PFSK-1 (cell line): ENCODE data around the gene PPM1H.

Experiments
- FOXP2 ChIP-seq: optimal IDR thresholded peaks from 2 replicates; pipeline ENCODE3; 2011; ENCODE audit warnings: borderline replicate concordance, control low read depth, inconsistent platforms; ENCODE audit not compliant: insufficient read depth; ENCODE audit errors: extremely low read length, extremely low read depth
- POLR2AphosphoS5 ChIP-seq: IDR thresholded peaks from 2 replicates; pipeline ENCODE4 v1.6.1; 2012; ENCODE audit warnings: low read depth, mild to moderate bottlenecking, control low read depth, low read length, moderate library complexity
- REST ChIP-seq, 2 experiments: IDR thresholded peaks; 2 replicates each; pipeline versions ENCODE4 v1.6.1 to v1.8.0; 2011 to 2012; ENCODE audit warnings: low read depth in 2 of 2, low read length in 2 of 2, control low read depth in 1 of 2, inconsistent platforms in 1 of 2, mild to moderate bottlenecking in 1 of 2, moderate library complexity in 1 of 2; ENCODE audit not compliant: insufficient read depth in 1 of 2
- SIN3A ChIP-seq: IDR thresholded peaks from 2 replicates; pipeline ENCODE4 v1.6.1; 2012; ENCODE audit warnings: mild to moderate bottlenecking, low read length, moderate library complexity, borderline replicate concordance; ENCODE audit not compliant: insufficient read depth
- TAF1 ChIP-seq: IDR thresholded peaks from 2 replicates; pipeline ENCODE4 v1.6.1; 2012; ENCODE audit warnings: low read length, control low read depth, borderline replicate concordance; ENCODE audit not compliant: insufficient read depth

Gene PPM1H

GRCh38 chr12:62770381-62770780, 164.6 kb downstream of the PPM1H start:
- TF ChIP-seq REST (IDR thresholded peaks at IDR 0.05; ENCODE audit: insufficient read depth in 1 of 2, low read depth in 2 of 2, low read length in 2 of 2) (no peak), POLR2AphosphoS5 (no peak), FOXP2 (no peak), SIN3A (no peak), TAF1 (no peak)

- TF ChIP-seq POLR2AphosphoS5 (no peak), SIN3A (no peak), TAF1 (no peak)
Measured at GRCh38 chr12:62769076-62769619, 165.8 kb downstream of the PPM1H start.

GRCh38 chr12:62767946-62768345, 167.0 kb downstream of the PPM1H start:
- TF ChIP-seq TAF1: no peak
- no peak for TF ChIP-seq REST (IDR thresholded peaks at IDR 0.05; ENCODE audit: insufficient read depth in 1 of 2, low read depth in 2 of 2, low read length in 2 of 2)
- TF ChIP-seq FOXP2: no peak
- TF ChIP-seq SIN3A: no peak
- no peak for TF ChIP-seq POLR2AphosphoS5

GRCh38 chr12:62767496-62767895, 167.5 kb downstream of the PPM1H start:
- TF ChIP-seq TAF1 (no peak), POLR2AphosphoS5 (no peak)

- TF ChIP-seq POLR2AphosphoS5 (no peak), TAF1 (no peak)
Measured at GRCh38 chr12:62766496-62766895, 168.5 kb downstream of the PPM1H start.

GRCh38 chr12:62763861-62764645, 170.9 kb downstream of the PPM1H start:
- TF ChIP-seq POLR2AphosphoS5: no peak
- TF ChIP-seq SIN3A: no peak

- TF ChIP-seq SIN3A: no peak
Measured at GRCh38 chr12:62763312-62763711, 171.6 kb downstream of the PPM1H start.

GRCh38 chr12:62762645-62763044, 172.3 kb downstream of the PPM1H start:
- no peak for TF ChIP-seq POLR2AphosphoS5
- TF ChIP-seq FOXP2: no peak
- no peak for TF ChIP-seq TAF1
- no peak for TF ChIP-seq REST (IDR thresholded peaks at IDR 0.05; ENCODE audit: insufficient read depth in 1 of 2, low read depth in 2 of 2, low read length in 2 of 2)
- TF ChIP-seq SIN3A: no peak
